ENCODE data around the gene LRRC46.

The LRRC46 gene, protein sequence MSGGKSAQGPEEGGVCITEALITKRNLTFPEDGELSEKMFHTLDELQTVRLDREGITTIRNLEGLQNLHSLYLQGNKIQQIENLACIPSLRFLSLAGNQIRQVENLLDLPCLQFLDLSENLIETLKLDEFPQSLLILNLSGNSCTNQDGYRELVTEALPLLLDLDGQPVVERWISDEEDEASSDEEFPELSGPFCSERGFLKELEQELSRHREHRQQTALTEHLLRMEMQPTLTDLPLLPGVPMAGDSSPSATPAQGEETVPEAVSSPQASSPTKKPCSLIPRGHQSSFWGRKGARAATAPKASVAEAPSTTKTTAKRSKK

DNA sequence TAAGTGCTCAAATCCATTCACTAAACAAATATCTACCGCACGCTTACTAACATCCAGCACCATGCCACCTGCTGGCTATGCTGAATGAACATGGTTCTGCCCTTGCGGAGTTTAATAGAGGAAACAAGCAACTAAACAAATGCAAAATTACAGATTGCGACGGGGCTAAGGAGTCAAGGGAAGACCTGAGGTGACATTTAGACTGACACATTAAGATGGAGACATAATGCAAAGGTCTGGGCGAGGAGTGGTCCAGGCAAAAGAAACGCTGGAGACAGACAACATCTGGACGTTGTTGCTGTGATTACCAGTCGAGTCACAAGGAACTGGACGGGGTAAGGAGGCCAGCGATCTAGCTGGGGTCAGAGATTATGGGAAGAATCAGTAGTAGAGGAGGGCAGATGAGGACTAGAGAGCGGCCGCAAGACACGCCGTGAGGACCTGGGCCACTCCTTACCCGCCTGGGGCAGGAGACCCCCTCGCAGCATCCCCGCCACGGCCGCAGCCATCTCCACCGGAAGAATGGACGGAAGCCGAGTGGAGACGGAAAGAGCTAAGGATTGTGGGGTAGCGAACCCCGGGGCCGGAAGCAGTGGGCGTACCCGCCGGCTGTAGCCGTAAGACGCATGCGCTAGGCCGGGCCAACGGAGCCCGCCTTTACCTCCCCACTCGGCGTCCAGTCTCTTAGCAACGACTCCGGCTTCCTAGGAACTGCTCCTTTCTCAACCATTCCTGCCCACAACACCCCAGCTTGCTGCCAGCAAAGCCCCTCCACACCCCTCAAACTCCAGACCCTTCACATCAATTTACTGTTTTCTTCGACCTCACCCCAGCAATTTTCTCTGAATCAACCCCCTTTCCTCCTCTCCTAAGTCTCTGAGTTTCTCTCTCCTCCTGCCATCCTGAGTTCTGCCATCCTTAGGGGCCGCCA lies at the start of gene LRRC46, which contains the start of gene MRPL10:
TSS of gene LRRC46 (plus strand) at position 668 of the 931 bp plus-strand sequence. CDS start 320 bp downstream, outside the sequence.
TSS of gene MRPL10 (minus strand) at position 539 of the 931 bp plus-strand sequence. CDS start at position 509, 30 bp downstream.
- DNase-seq = peak; percentile 44 to 94 (median 86)

- DNase-seq = no peak
These were observed 45.8 kb upstream of the LRRC46 start for GRCh38 chr17:47785538-47786123.

- peak in 25 of 56 donors; percentile 2 to 65 (median 19) for DNase-seq
These were observed 41.6 kb upstream of the LRRC46 start for GRCh38 chr17:47789611-47790561.

DNA sequence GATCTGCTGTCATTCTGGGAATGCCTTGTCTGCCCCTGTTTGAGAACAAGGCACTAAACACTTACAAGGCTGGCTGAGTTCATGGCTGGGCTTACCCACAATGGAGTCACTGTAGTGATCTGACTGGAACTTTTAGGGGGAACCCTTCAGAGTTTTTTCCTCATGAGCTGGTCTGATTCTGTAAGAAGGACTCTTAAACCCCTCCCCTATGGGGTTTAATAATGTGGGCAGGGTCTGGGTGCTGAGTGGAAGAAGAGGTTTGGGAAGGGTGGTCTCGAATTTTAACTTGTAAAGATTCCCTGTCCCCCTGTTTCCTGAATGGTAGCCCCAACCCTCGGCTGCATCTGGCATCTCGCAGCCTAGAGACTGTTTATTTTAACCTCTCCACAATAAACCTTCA lies 40.4 kb upstream of the LRRC46 start:
- DNase-seq = no peak

DNA sequence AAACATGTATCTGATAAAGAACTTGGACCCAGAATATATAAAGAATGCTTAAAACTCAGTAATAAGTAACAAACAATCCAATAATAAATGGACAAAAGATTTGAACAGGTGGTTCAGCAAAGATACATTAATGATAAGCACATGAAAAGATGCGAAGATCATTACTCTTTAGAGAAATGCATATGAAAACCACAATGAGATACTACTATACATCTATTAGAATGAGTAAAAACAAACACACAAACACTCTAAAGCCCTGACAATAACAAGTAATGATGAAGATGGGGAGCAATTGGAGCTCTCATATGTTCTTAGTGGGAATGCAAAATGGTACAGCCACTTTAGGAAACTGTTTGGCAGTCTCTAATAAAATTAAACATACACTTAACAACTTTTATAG lies 39.0 kb upstream of the LRRC46 start:
- DNase-seq = no peak

- DNase-seq = no peak
These were observed 38.5 kb upstream of the LRRC46 start for GRCh38 chr17:47792979-47793378.

GRCh38 chr17:47797797-47798196 lies 33.7 kb upstream of the LRRC46 start:
- DNase-seq = no peak

DNA sequence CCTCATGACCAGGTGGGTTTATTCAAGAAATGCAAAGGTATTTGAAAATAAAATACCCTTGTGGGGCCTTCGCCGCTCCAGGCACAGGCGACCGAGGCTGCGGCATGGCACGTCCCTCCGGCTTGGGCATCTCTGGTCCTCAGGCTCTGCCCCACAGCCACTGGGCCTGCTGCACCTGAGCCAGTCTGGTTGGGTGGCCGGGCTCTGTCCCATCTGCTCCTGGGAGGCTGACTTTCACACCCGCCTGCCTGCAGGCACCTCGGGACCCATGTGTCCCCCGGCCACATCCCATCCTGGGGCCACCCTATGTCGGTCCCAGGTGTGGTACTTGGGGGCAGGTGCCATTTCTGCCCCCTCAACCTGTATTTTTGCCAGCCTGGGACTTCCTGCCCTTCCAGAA lies 30.8 kb upstream of the LRRC46 start:
- no peak for DNase-seq

- no peak for DNase-seq
These were observed 30.2 kb upstream of the LRRC46 start for GRCh38 chr17:47801176-47801765.

GRCh38 chr17:47801906-47802305 lies 29.6 kb upstream of the LRRC46 start:
- DNase-seq = no peak

GRCh38 chr17:47802341-47803022 lies 29.0 kb upstream of the LRRC46 start:
- peak in 17 of 56 donors; percentile 2 to 39 (median 11) for DNase-seq

GRCh38 chr17:47803201-47803600 lies 28.3 kb upstream of the LRRC46 start:
- DNase-seq = no peak

DNA sequence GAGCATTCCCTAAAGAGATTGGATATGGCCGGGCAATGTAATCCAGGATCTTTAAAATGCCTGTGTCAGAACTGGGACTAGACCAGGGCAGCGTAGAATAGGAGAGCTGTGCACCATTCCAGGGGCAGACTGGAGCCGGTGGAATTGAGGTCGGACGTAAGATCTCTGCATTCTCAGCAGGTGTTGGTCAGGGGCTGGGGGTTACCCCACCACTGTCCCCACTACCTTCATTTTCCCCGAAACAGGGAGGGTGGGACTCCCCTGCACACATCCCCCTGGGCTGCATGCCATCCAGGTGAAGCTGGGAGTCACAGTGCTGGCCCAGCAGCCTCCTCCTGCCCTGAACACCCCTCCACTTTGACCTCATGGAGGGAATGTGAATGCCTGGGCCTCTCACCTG lies 27.7 kb upstream of the LRRC46 start:
- DNase-seq = no peak

DNA sequence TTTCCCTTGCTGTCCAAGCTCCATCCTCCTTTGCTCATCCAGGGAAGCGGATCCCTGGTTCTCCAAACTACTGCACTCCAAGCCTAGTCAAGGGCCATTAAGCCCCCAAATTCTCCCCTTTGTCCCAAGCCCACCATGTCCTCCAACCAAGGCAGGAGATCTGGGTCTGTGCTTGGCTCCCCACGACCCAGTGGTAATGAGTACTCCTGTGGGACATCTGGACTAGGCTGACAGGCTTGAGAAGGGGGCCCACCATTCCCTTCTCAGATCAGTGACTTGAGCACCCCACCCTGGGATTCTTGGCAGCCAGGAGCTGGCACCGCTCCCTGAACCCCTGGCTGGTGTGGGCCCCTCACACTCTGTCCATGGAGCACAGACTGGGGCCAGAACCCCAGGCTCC lies 27.0 kb upstream of the LRRC46 start:
- DNase-seq = no peak

GRCh38 chr17:47806026-47806912 lies 25.2 kb upstream of the LRRC46 start:
- DNase-seq = no peak

DNA sequence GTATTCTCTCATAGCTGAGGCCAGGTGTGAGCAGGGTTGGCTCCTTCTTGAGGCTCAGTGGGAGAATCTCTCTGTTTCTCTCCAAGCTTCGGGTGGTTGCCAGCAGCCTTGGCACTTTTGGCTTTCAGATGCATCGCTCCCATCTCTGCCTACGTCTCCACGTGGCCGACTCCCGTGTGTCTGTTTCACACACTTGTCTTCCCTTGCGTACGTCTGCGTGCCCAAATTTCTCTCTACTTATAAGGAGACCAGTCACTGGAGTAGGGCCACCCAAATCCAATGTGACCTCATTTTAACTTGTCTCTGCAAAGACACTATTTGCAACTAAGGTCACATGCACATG lies 24.6 kb upstream of the LRRC46 start:
- no peak for DNase-seq

DNA sequence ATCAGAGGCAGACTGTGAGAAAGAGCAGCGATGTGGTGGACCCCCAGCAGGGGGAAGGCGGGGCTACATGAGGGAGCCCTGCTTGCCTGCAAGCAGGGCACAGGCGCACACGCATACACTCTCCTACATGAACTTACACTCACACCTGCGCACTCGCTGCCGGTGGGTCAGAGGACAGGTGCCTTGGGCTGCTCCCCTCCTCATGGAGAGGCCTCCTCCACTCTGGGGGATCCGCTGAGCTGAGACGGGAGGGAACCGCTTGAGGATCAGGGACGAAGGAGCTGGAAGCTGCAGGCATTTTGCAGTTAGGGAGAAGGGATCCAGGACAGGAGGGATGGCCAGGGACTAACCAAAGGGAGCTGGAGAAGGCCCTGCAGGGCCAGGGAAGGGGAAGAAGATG lies 24.0 kb upstream of the LRRC46 start:
- DNase-seq = no peak

GRCh38 chr17:47808036-47808829 lies 23.2 kb upstream of the LRRC46 start:
- no peak for DNase-seq

All from amygdala (tissue), 56 donors.